Gastroesophageal sphincter (tissue), 4 donors: ENCODE measurements around the gene NUBP1. TPM values are rescaled to one million over a fixed set of nuclear protein-coding genes. Genes with fewer than 3 reads are reported as not detected.

Source experiments
- ATAC-seq: fragments of 150-250 bp; one replicate; pipeline ENCODE4 v1.9.1; 2016; ENCODE audit warnings: mild to moderate bottlenecking, moderate library complexity
- H3K27ac ChIP-seq, 4 donors: fragments of 200-600 bp; sonication (generic) in 3 of 4; 1 replicate in 3 of 4; 2 replicates in 1 of 4; pipeline ENCODE4 v1.5.1; 2016 to 2019
- H3K27me3 ChIP-seq: fragments of 200-600 bp; sonication (generic); one replicate; pipeline ENCODE4 v1.5.1; 2019
- H3K36me3 ChIP-seq, 2 donors: fragments of 200-600 bp; sonication (generic); one replicate each; pipeline ENCODE4 v1.5.1; 2019; ENCODE audit warnings: control low read depth in 1 of 2
- H3K4me1 ChIP-seq, 3 donors: fragments of 200-600 bp; sonication (generic); 1 replicate in 2 of 3; 2 replicates in 1 of 3; pipeline ENCODE4 v1.5.1; 2016 to 2019; ENCODE audit warnings: control low read depth in 2 of 3
- H3K4me3 ChIP-seq, 2 donors: fragments of 200-600 bp; sonication (generic); one replicate each; pipeline ENCODE4 v1.5.1; 2019; ENCODE audit warnings: mild to moderate bottlenecking in 1 of 2, moderate library complexity in 1 of 2
- H3K9me3 ChIP-seq, 3 donors: fragments of 200-600 bp; sonication (generic); one replicate each; pipeline ENCODE4 v1.5.1; 2017 to 2019; ENCODE audit warnings: control low read depth in 2 of 3
- EP300 ChIP-seq: sonication (generic); formaldehyde crosslinking; IDR thresholded peaks from one replicate; pipeline ENCODE4 v1.6.1; 2017; ENCODE audit warnings: antibody characterized with exemption, mild to moderate bottlenecking
- POLR2A ChIP-seq, 2 donors: fragments of 450-650 bp; IDR thresholded peaks; one replicate each; pipeline ENCODE4 v1.6.1; 2017; ENCODE audit warnings: antibody characterized with exemption in 2 of 2, mild to moderate bottlenecking in 2 of 2, moderate library complexity in 1 of 2
- POLR2AphosphoS5 ChIP-seq: sonication (generic); formaldehyde crosslinking; IDR thresholded peaks from one replicate; pipeline ENCODE4 v1.6.1; 2017; ENCODE audit warnings: antibody characterized with exemption
- WGBS, 2 donors: methylation state at CpG; one replicate each; pipeline ENCODE4 v1.1.5; 2018; ENCODE audit warnings: low coverage in 1 of 2; 5-methylcytosine and 5-hydroxymethylcytosine counted together
- total RNA-seq, 4 donors: library from RNA; depleted of rRNA; stranded (reverse); fragments of >200 nt; gene quantifications; one replicate each; pipeline ENCODE4 v1.1.0, GENCODE V29; 2016
- TF ChIP-seq, protein P1 (sequence below), 4 experiments: fragments of 200-600 bp in 2 of 4; fragments of 450-650 bp in 2 of 4; sonication (generic) in 1 of 4; IDR thresholded peaks; one replicate each; pipeline ENCODE4 v1.5.1; 2017 to 2019; ENCODE audit warnings: antibody characterized with exemption in 4 of 4, mild to moderate bottlenecking in 2 of 4, moderate library complexity in 2 of 4

The NUBP1 gene
- total RNA-seq = 10 to 100 TPM; 18.5 to 49.0 (median 34.8) TPM

DNA sequence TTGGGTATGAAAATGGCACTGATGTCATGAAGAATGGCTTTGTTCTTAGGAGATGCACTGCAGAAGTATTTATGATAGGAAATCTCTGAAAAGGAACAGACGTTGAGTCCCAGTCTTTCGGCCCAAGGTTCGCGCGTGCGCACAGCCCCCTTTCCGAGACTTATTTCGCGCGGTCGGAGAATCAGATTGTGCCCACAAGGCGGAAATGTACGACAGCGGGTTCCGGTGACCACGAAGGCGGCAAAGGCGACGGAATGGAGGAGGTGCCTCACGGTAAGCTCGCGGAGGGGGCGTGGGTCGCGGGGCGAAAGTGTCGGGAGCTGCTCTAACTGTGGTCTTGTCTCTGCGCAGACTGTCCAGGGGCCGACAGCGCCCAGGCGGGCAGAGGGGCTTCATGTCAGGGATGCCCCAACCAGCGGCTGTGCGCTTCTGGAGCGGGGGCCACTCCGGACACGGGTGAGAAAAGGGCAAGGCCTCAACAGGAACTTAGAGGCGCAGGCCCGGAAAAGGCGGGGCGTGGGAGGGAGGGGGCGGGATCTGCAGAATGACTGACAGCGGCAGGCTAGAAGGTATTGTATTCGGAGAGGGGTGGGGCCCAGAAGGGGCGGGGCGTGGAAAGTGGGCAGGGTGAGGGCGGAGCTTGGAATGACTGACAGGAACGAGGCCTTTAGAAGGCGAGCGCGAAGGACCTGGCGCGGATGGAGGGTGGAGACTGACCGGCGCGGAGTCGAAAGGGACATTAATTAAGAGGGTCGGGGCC, at the start of gene NUBP1:
Gene NUBP1 (plus strand): TSS at position 233 of the 760 bp plus-strand sequence. CDS start 22 bp downstream, at position 255.
- ATAC-seq = peak; percentile 96
- peak within 1 kb of the TSS; percentile 78 to 98 (median 93) for H3K27ac ChIP-seq
- H3K9me3 ChIP-seq = no peaks in the 10 kb centered on the region
- H3K4me1 ChIP-seq = peaks cover 0 to 47% (median 11%) of the 10 kb centered on the region in 3 donors
- peak within 1 kb of the TSS; percentile 39 to 58 for H3K4me3 ChIP-seq
- 0 to 1% methylated on average over 25 to 40 of the region's 57 CpGs for WGBS, 2 donors
- H3K27me3 ChIP-seq = no peaks in the 10 kb centered on the region
- TF ChIP-seq, protein P1, sequence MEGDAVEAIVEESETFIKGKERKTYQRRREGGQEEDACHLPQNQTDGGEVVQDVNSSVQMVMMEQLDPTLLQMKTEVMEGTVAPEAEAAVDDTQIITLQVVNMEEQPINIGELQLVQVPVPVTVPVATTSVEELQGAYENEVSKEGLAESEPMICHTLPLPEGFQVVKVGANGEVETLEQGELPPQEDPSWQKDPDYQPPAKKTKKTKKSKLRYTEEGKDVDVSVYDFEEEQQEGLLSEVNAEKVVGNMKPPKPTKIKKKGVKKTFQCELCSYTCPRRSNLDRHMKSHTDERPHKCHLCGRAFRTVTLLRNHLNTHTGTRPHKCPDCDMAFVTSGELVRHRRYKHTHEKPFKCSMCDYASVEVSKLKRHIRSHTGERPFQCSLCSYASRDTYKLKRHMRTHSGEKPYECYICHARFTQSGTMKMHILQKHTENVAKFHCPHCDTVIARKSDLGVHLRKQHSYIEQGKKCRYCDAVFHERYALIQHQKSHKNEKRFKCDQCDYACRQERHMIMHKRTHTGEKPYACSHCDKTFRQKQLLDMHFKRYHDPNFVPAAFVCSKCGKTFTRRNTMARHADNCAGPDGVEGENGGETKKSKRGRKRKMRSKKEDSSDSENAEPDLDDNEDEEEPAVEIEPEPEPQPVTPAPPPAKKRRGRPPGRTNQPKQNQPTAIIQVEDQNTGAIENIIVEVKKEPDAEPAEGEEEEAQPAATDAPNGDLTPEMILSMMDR (IDR thresholded peaks at IDR 0.05) = peak in 3 of 4 experiments; percentile 9 to 43 (median 33)
- peak; percentile 16 to 58 for TF ChIP-seq POLR2A (IDR thresholded peaks at IDR 0.05)
- peak; percentile 73 for TF ChIP-seq POLR2AphosphoS5
- TF ChIP-seq EP300 = no peak
- H3K36me3 ChIP-seq = peaks cover 0 to 25% of the 10 kb centered on the region in 2 donors

DNA sequence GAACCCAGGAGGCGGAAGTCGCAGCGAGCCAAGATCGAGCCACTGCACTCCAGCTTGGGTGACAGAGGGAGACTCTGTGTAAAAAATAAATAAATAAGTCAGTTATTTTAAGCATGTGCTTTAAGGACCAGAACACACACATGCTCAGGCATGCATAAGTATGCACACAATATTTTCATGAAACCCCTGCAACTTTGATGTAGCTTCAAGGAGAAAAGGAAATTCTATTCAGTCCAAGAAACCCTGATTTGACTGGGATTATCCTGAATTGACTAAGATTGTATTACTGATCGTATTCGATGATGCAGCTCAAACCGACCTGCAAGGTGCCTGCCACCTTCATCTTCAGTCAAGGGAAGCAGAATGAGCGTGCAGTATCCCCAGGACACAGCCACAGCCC, 49.8 kb upstream of the NUBP1 start:
- H3K36me3 ChIP-seq = no peaks in the 10 kb centered on the region
- ATAC-seq = no peak
- no peaks in the 10 kb centered on the region for H3K4me1 ChIP-seq
- TF ChIP-seq, protein P1 (IDR thresholded peaks at IDR 0.05) = no peak
- no peak for TF ChIP-seq POLR2A (IDR thresholded peaks at IDR 0.05)
- TF ChIP-seq POLR2AphosphoS5 = no peak
- no peaks in the 10 kb centered on the region for H3K9me3 ChIP-seq
- WGBS, 2 donors = 79 to 90% methylated on average over 3 to 8 of the region's 8 CpGs
- no peak overlapping the region for H3K4me3 ChIP-seq
- H3K27me3 ChIP-seq = peaks cover 25% of the 10 kb centered on the region
- H3K27ac ChIP-seq = no peak overlapping the region

DNA sequence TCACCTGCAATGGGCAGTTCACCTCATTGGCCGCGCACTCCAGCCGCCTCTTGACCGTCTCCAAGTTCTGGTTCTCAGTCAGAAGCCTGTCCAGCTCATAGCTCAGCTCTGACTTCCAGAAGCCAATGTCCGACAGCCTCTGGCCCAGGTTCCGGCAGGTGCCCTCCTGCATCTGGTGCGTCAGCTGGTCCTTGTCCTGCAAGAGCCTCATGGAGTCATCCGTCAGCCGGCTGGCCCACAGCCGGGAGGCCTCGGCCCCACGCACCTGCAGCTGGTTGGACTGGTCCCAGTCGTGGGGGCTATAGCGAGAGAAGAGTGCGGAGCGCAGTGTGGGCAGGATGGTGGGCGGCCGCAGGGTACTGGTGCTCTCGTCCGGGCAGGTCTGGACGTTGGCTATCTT, 49.3 kb upstream of the NUBP1 start:
- no peaks in the 10 kb centered on the region for H3K4me1 ChIP-seq
- no peaks in the 10 kb centered on the region for H3K36me3 ChIP-seq
- H3K9me3 ChIP-seq = no peaks in the 10 kb centered on the region
- WGBS, 2 donors = 92 to 100% methylated on average over 1 to 6 of the region's 21 CpGs
- no peak overlapping the region for H3K4me3 ChIP-seq
- H3K27ac ChIP-seq = no peak overlapping the region
- no peak for TF ChIP-seq POLR2A (IDR thresholded peaks at IDR 0.05)
- TF ChIP-seq EP300 = no peak
- TF ChIP-seq, protein P1 (IDR thresholded peaks at IDR 0.05) = no peak
- no peak for TF ChIP-seq POLR2AphosphoS5
- ATAC-seq = no peak
- H3K27me3 ChIP-seq = peaks cover 25% of the 10 kb centered on the region

DNA sequence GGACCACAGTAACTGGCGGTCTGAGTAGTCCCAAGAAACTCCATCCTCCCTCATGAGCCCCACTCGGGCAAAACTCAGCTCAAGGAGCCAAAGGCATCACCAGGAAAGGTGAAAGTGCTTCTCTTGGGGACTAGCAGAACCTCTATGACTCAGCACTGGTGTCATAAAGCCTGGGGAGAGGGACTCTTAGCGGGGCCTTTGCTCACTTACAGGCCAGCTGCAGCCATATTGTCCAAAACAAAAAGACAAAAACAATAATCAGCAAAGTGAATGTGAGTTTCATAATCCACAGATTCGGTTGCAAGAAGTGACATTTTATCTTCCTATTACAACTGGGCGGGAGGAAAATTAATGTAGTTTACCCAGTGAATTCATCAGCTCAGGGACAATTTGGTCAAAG, 48.8 kb upstream of the NUBP1 start, which contains the start of gene TEKT5:
Gene TEKT5 (minus strand): TSS at position 101 of the 400 bp plus-strand sequence. CDS start 57 bp downstream, at position 44.
- no peaks in the 10 kb centered on the region for H3K36me3 ChIP-seq
- no peaks in the 10 kb centered on the region for H3K4me1 ChIP-seq
- WGBS, 2 donors = 81 to 90% methylated on average over 2 to 4 of the region's 5 CpGs
- H3K27ac ChIP-seq = no peak within 1 kb of the TSS
- no peak for ATAC-seq
- no peaks in the 10 kb centered on the region for H3K9me3 ChIP-seq
- TF ChIP-seq EP300 (no peak), POLR2A (IDR thresholded peaks at IDR 0.05) (no peak), POLR2AphosphoS5 (no peak)
- TF ChIP-seq, protein P1 (IDR thresholded peaks at IDR 0.05) = no peak
- H3K4me3 ChIP-seq = no peak within 1 kb of the TSS
- H3K27me3 ChIP-seq = peaks cover 25% of the 10 kb centered on the region

DNA sequence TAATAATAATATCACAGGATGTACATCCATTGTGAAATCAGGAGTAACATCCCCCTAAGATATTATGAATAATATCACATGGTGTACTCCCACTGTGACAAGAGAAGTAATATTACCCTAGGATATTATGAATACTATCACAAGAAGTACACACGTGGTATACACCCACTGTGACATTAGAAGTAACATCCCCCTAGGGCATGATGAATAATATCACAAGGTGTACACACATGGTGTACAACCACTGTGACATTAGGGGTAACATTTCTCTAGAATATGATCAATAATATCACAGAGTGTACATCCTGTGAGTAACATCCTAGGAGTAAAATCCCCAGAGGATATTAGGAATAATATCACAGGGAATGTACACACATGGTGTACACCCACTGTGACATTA, 43.9 kb upstream of the NUBP1 start:
- ATAC-seq = no peak
- H3K27ac ChIP-seq = no peak overlapping the region
- TF ChIP-seq POLR2A (IDR thresholded peaks at IDR 0.05) = no peak
- TF ChIP-seq, protein P1 (IDR thresholded peaks at IDR 0.05) = no peak
- TF ChIP-seq EP300 = no peak
- no peak for TF ChIP-seq POLR2AphosphoS5
- no peaks in the 10 kb centered on the region for H3K36me3 ChIP-seq
- no peaks in the 10 kb centered on the region for H3K9me3 ChIP-seq
- no peaks in the 10 kb centered on the region for H3K4me1 ChIP-seq
- WGBS, 2 donors = 57 to 100% methylated on average over 1 of the region's 1 CpG
- H3K27me3 ChIP-seq = peaks cover 5% of the 10 kb centered on the region
- H3K4me3 ChIP-seq = no peak overlapping the region
